Measurements from ENCODE around the gene MPP7.

The MPP7 gene

DNA sequence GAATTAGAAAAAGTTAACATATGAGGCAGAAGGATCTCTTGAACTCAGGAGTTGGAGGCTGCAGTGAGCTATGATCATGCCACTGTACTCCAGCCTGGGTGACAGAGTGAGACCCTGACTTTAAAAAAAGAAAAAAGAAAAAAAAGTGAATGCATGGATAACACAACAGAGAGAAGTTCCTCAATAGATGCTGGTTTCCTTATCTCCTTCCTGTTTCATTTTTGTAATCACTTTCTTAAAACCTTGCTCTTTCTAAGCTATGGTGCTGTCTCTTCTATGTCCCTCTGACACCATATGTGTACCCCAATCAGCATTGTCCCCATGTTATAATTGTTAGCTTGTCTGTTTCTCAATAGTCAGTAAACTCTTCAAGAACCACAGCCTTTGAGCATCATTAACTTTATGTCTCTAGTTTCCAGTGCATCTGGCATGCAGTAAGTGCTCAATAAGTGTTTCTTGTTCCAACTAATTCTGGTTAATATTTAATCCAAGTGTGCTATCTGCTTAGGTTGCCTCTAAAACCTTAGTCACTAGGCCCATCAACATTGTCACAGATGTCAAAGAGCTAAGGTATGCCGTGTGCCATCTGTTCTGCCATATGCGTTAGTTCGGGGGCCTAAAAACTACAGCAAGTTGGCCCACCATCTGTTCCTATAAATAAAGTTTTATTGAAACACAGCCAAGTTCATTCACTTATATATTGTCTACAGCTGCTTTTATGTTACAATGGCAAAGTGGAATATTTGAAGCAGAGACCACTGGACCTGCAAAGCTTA, 36.2 kb downstream of the MPP7 start:
- no peak for DNase-seq

DNA sequence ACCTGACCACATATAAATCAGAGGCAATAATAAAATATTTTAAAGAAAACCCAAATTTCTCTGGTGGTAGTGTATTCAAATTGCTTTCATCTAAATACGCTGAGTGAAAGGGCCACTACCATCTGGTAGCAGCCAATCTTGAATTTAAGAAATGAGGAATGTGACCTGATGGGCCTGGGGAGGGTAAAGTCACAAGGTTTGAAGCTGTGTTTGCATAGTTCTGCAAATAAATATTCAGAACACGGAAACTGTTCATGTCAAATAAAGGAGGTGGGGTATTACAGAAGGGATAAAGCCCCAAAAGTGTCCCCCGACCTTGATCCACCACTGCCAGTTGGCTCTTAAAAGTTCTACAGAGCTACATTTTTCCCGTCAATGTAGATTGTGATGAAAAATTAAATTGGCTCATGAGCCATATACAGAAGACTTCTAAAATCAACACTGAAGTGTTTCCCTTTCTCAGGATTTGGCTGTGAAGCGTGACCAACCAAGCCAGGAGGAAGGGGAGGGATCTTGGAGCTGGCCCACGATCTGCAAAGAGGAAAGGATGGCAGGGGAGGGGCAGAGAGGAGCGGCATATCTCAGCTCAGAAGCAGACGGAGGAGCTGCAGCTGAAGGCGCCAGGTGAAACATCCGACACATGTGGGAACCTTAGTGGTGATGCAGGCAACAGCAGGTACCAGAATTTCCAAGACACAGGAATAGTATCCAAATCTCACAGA, 39.6 kb downstream of the MPP7 start:
- no peak for DNase-seq

DNA sequence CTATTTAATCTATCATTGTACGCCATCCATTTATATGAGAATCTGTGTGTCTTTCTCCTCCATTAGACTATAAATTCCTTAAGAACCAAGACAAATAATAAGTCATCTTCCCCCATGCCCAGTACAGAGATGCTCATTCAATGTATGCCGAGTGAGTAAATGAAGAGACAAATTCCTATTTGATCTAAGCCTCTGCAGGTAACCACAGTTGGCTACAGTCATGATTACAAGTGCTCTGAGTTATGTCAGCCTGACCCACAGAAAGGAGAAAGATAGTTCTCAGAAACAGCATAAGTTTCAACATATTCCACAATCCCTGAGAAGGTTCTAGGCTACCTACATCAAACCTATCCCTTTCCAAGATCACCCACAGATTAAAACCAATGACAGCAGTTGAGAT, 46.1 kb downstream of the MPP7 start:
- no peak for DNase-seq

DNA sequence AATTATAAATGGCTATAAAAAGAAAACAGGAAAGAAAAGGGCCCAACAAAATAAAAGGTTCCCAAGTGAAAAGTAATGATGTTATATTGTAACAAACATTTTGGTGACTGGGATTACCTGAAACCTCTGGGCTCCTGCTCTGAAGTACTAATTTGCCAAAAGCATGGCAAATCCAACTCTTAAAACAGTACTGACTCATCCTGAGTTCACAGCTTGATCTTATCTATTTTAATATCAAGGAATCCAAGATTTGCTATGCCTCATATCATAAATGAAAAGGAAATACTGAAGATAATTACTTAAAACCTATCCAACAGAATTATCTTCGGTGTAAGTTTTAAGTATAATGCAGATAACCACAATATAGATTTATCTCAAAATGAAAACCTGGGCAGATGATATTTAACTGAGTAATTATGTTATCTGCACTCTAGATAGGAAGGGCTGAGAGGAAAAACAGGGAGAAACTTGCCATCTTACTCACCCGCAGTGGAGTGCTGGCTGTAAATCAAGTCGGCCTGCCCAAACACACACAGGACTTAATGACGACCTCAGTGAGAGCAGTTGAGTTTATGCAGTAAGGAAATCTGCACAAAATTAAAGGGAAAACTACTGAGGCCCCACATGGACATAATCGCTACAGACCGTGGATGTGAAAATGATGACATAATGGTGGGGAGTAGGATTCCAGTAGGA, 48.4 kb downstream of the MPP7 start:
- DNase-seq: no peak

DNA sequence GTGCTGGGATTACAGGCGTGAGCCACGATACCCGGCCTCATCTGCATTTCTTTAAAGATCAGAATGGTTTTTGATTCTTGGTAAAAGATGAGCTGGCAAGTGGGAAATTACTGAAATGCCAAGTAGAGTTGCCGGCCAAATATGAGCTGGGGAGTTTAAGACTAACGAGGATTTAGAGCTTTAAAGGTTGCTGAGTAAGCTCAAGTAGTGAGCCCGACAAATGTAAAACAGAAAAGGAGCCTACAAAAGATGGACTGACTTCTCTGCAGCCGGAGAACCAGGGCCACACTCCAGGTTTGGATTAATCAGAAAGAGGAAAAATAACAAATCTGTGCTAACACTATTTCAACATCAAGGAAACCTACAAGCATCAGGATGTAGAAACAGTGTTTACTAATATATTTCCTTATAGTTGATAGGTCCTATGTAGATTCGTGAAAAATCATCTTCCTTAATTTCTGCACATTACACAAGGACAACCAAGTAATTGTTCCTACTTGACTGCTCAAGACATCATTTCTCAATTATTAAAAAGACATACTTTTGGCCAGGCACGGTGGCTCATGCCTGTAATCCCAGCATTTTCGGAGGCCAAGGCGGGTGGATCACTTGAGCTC, 49.6 kb downstream of the MPP7 start:
- DNase-seq: no peak
